GM18867 (cell line): Measurements from ENCODE around the gene RBCK1.
"Not testable (repeated sequence)": the region's sequence is repeated elsewhere in the genome, so short reads cannot be mapped to it uniquely, and the experiment has no call there.

Source experiments
- ATAC-seq: cut with Tn5 transposase; IDR thresholded peaks from one replicate; pipeline ENCODE4 v1.9.1; 2021; ENCODE audit warnings: mild to moderate bottlenecking, moderate library complexity; ENCODE audit not compliant: unreplicated experiment

The RBCK1 gene

GRCh38 chr20:375265-375889 is 32.7 kb upstream of the RBCK1 start:
- ATAC-seq: no peak

GRCh38 chr20:376089-376488 is 32.0 kb upstream of the RBCK1 start:
- no peak for ATAC-seq

GRCh38 chr20:376750-377149 is 31.3 kb upstream of the RBCK1 start:
- no peak for ATAC-seq

- not testable (repeated sequence) for ATAC-seq
These were observed 30.5 kb upstream of the RBCK1 start for GRCh38 chr20:377578-377977.

GRCh38 chr20:378961-379336 is 29.1 kb upstream of the RBCK1 start:
- ATAC-seq: no peak

- ATAC-seq: peak; percentile 54
These were observed 27.1 kb upstream of the RBCK1 start for GRCh38 chr20:380763-381580.

- ATAC-seq: peak; percentile 67
These were observed 26.4 kb upstream of the RBCK1 start for GRCh38 chr20:381581-382290.

GRCh38 chr20:382291-383115 is 25.6 kb upstream of the RBCK1 start:
- ATAC-seq: peak; percentile 14

- no peak for ATAC-seq
These were observed 24.2 kb upstream of the RBCK1 start for GRCh38 chr20:383889-384288.

GRCh38 chr20:384723-385122 is 23.4 kb upstream of the RBCK1 start:
- ATAC-seq: no peak

GRCh38 chr20:385448-385847 is 22.7 kb upstream of the RBCK1 start:
- ATAC-seq: no peak

GRCh38 chr20:386634-387033 is 21.5 kb upstream of the RBCK1 start:
- not testable (repeated sequence) for ATAC-seq

- ATAC-seq: no peak
These were observed 20.6 kb upstream of the RBCK1 start for GRCh38 chr20:387520-387919.

- ATAC-seq: no peak
These were observed 19.8 kb upstream of the RBCK1 start for GRCh38 chr20:388034-388994.

GRCh38 chr20:389220-389619 is 18.9 kb upstream of the RBCK1 start:
- no peak for ATAC-seq

- ATAC-seq: no peak
These were observed 16.9 kb upstream of the RBCK1 start for GRCh38 chr20:391041-391711.

- ATAC-seq: not testable (repeated sequence)
These were observed 14.8 kb upstream of the RBCK1 start for GRCh38 chr20:393296-393695.

- ATAC-seq: no peak
These were observed 11.9 kb upstream of the RBCK1 start for GRCh38 chr20:396252-396618.
